Astrocyte of the spinal cord (primary cell): ENCODE measurements around the gene DNAJB12.
"Not testable (repeated sequence)": the region's sequence is repeated elsewhere in the genome, so short reads cannot be mapped to it uniquely, and the experiment has no call there.

ENCODE experiments used
- DNase-seq: peaks from one replicate; pipeline ENCODE4 v3.0.0; 2011; ENCODE audit warnings: low read depth, low spot score
- H3K4me3 ChIP-seq: 2 replicates; pipeline ENCODE4 v1.5.1; 2011; ENCODE audit warnings: low read depth, mild to moderate bottlenecking, low read length, moderate library complexity
- in situ Hi-C: cut with HindIII; loops from 2 replicates; pipeline ENCODE4 v1.10.0; 2017; ENCODE audit warnings: low sequenced_read_pairs
- TF ChIP-seq, protein P1 (sequence below): IDR thresholded peaks from 2 replicates; pipeline ENCODE4 v1.5.1; 2012; ENCODE audit warnings: low read depth, mild to moderate bottlenecking, low read length, inconsistent platforms

The DNAJB12 gene

DNA sequence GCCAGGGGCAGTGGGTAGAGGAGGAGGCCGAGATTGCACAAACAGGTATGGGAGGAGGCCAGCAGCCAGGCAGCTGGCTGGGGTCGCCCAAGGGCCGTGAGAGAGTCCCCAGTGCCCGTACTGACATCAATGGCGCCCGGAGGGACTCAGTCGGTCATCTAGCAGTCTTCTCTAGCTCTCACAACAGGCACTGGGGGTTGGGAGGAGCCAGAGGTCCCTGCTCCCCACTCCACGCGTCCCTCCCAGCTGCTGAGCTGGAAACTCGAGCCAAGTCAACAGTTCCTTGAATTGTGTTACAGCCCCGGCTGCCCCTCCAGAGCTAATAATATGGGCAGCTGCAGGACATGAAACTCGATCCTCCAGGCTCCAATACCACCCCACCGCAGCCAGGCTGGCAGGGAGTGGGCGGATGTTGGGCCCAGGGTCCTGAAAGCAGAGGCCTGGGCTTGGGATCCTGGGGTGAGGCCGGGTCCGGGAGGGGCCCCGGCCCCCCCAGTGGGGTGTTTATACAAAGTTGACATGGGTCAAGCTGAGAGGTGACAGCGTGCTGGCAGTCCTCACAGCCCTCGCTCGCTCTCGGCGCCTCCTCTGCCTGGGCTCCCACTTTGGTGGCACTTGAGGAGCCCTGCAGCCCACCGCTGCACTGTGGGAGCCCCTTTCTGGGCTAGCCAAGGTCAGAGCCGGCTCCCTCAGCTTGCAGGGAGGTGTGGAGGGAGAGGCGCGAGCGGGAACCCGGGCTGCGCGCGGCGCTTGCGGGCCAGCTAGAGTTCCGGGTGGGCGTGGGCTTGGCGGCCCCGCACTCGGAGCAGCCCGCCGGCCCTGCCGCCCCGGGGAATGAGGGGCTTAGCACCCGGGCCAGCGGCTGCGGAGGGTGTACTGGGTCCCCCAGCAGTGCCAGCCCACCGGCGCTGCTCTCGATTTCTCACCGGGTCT, 29.2 kb downstream of the DNAJB12 start:
- H3K4me3 ChIP-seq, in situ Hi-C loops: not testable (repeated sequence)
- DNase-seq = peak; percentile 79

DNA sequence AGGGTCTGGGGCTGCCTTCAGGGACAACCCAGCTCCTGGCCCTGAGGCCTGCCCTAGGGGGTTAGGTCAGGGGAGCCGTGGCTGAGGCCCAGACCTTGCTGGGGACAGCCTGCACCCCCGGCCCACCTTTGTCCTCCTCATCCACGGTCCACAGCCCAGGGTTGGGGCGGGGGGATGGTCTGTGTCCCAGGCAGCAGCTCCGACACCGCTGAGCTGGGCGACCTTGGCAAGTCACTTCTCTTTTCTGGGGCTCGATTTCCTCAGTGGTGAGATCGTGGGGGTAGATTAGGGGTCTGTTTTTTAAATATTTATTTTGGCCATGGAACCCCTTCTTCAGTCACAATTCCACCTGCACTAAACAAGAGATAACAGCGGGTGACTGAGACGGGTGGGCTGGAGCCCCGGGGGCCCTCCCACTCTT, 30.9 kb downstream of the DNAJB12 start:
- TF ChIP-seq, protein P1, sequence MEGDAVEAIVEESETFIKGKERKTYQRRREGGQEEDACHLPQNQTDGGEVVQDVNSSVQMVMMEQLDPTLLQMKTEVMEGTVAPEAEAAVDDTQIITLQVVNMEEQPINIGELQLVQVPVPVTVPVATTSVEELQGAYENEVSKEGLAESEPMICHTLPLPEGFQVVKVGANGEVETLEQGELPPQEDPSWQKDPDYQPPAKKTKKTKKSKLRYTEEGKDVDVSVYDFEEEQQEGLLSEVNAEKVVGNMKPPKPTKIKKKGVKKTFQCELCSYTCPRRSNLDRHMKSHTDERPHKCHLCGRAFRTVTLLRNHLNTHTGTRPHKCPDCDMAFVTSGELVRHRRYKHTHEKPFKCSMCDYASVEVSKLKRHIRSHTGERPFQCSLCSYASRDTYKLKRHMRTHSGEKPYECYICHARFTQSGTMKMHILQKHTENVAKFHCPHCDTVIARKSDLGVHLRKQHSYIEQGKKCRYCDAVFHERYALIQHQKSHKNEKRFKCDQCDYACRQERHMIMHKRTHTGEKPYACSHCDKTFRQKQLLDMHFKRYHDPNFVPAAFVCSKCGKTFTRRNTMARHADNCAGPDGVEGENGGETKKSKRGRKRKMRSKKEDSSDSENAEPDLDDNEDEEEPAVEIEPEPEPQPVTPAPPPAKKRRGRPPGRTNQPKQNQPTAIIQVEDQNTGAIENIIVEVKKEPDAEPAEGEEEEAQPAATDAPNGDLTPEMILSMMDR = no peak
- in situ Hi-C loops = no loop called here
- no peak overlapping the region for H3K4me3 ChIP-seq
- no peak for DNase-seq

DNA sequence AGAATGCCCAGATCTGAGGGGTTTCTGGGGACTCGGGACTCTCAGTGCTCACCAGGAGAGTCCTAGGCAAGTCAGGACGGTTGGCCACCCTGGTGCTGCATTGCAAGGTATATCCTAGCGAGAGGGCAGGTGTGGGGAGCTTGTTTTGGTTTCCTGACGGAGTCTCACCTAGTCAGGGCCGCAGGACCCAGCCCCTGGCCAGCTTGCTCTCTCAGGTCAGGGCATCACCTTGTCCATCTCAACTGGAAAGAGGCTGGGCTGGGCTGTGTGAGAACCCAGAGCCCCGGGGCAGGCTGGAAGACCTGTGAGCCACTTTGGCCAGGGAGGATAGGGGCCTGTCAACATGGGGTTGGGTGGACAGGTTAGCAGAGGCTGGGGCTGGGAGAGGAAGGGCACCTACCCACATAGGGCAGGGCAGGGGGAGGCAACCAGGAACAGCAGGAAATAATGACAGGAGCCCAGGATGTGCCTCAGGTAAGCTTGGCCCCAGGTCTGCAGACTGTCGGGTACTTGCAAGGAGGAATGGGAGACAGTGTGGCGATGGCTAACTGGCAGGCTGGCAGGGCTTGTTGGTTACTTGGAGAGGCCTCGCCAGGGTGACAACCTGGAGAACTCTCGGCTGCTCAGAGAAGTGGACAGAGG, 31.5 kb downstream of the DNAJB12 start:
- in situ Hi-C loops = no loop called here
- TF ChIP-seq, protein P1 = no peak
- no peak overlapping the region for H3K4me3 ChIP-seq
- DNase-seq = no peak

DNA sequence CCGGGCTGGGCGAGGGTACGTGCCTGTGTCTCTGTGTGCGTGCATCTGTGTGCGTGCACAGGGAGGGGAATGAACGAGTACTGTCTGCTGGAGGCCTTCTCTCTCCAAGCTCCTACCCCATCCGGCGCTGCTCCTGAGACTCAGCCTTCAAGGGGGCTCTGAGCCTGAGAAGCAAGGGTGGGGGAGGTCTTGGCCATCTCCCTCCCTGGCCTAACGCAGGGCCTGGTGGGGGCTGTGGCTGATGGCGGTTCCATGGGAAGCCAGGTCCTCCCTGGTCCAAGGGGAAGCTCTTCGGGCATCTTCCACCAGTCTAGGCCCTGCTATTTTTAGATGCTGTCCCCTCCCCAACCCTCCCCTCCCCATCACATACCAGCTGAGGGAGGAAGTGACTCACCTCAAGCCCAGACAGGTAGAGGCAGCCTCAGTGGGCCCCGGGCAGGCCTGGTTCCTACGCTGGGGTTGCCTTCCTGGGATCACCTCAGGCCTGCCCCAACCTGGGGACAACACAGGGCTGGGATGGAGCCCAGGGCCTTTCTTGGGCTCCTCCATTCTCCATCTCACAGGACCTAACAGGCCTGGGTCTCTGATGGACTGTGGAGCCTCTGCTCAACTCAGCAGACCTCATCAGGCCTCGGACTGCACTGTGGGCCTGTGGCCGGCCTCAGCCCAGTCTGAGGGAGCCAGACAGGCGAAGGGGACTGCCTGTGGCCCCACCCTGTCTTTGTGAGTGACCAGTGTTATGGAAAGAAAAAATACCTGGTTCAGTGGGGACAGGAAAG, 32.2 kb downstream of the DNAJB12 start:
- no peak overlapping the region for H3K4me3 ChIP-seq
- in situ Hi-C loops = no loop called here
- DNase-seq = peak; percentile 22
- TF ChIP-seq, protein P1 = no peak

DNA sequence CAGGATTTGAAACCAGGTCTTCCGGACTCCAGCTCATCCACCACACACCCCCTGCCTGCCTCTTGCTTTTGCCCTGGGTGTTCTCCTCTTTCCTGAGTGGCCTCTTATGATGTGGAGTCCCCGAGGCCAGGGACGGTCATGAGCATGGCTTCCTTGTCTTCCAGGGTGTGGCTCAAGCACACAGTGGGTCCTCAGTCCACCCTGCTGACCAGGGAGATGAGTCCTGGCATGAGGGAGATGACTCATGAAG, 32.8 kb downstream of the DNAJB12 start:
- TF ChIP-seq, protein P1 = no peak
- DNase-seq = no peak

DNA sequence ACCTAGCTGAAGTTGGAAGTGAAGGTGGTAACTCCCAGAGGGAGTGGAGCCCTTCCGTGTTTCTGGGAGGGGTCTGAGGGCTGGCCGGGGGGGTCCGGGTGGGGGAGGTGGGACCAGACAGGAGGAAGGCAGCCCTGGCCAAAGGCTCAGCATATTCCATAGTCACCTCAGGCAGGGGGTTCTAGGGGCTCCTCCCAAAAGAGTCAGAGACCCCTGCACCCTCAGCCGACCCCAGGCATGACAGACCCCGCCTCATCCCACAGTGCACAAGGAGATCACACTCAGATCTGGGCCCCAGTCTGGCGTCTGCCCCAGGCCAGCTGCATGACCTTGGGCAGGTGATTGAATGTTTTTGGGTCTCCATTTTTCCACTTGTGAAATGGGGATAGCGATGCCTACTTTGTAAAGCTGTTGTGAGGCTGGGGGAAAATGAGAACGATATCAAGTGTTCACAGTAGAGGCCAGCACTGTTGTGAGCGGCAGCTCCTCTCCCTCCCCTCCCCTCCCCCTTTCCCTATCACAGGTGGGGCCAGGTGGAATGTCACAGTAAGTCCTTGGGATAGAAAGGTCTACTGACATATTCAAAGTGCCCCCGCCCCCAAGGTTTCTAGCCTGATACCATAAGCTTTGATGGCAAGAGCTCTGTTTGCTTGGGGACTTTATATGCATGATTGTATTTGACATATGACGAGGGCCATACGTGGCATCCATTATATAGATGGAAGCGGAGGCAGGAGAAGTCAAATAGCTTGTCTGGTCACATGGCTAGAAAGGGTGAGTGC, 33.3 kb downstream of the DNAJB12 start:
- DNase-seq = no peak
- in situ Hi-C loops = no loop called here
- H3K4me3 ChIP-seq = no peak overlapping the region
- TF ChIP-seq, protein P1 = no peak

More for the DNA sequence above, 32.8 kb downstream of the DNAJB12 start:
- no peak overlapping the region for H3K4me3 ChIP-seq
- in situ Hi-C loops = no loop called here
